Gastroesophageal sphincter (tissue), 4 donors: ENCODE results near the gene RPL35A. TPM values are rescaled to one million over a fixed set of nuclear protein-coding genes. Genes with fewer than 3 reads are reported as not detected.

ENCODE experiments used
- ATAC-seq: fragments of 150-250 bp; one replicate; pipeline ENCODE4 v1.9.1; 2016; ENCODE audit warnings: mild to moderate bottlenecking, moderate library complexity
- H3K27ac ChIP-seq, 4 donors: fragments of 200-600 bp; sonication (generic) in 3 of 4; 1 replicate in 3 of 4; 2 replicates in 1 of 4; pipeline ENCODE4 v1.5.1; 2016 to 2019
- H3K27me3 ChIP-seq: fragments of 200-600 bp; sonication (generic); one replicate; pipeline ENCODE4 v1.5.1; 2019
- H3K36me3 ChIP-seq, 2 donors: fragments of 200-600 bp; sonication (generic); one replicate each; pipeline ENCODE4 v1.5.1; 2019; ENCODE audit warnings: control low read depth in 1 of 2
- H3K4me1 ChIP-seq, 3 donors: fragments of 200-600 bp; sonication (generic); 1 replicate in 2 of 3; 2 replicates in 1 of 3; pipeline ENCODE4 v1.5.1; 2016 to 2019; ENCODE audit warnings: control low read depth in 2 of 3
- H3K4me3 ChIP-seq, 2 donors: fragments of 200-600 bp; sonication (generic); one replicate each; pipeline ENCODE4 v1.5.1; 2019; ENCODE audit warnings: mild to moderate bottlenecking in 1 of 2, moderate library complexity in 1 of 2
- H3K9me3 ChIP-seq, 3 donors: fragments of 200-600 bp; sonication (generic); one replicate each; pipeline ENCODE4 v1.5.1; 2017 to 2019; ENCODE audit warnings: control low read depth in 2 of 3
- CTCF ChIP-seq, 4 experiments: fragments of 200-600 bp in 2 of 4; fragments of 450-650 bp in 2 of 4; sonication (generic) in 1 of 4; IDR thresholded peaks; one replicate each; pipeline ENCODE4 v1.5.1; 2017 to 2019; ENCODE audit warnings: antibody characterized with exemption in 4 of 4, mild to moderate bottlenecking in 2 of 4, moderate library complexity in 2 of 4
- EP300 ChIP-seq: sonication (generic); formaldehyde crosslinking; IDR thresholded peaks from one replicate; pipeline ENCODE4 v1.6.1; 2017; ENCODE audit warnings: antibody characterized with exemption, mild to moderate bottlenecking
- POLR2A ChIP-seq, 2 donors: fragments of 450-650 bp; IDR thresholded peaks; one replicate each; pipeline ENCODE4 v1.6.1; 2017; ENCODE audit warnings: antibody characterized with exemption in 2 of 2, mild to moderate bottlenecking in 2 of 2, moderate library complexity in 1 of 2
- POLR2AphosphoS5 ChIP-seq: sonication (generic); formaldehyde crosslinking; IDR thresholded peaks from one replicate; pipeline ENCODE4 v1.6.1; 2017; ENCODE audit warnings: antibody characterized with exemption
- WGBS, 2 donors: methylation state at CpG; one replicate each; pipeline ENCODE4 v1.1.5; 2018; ENCODE audit warnings: low coverage in 1 of 2; 5-methylcytosine and 5-hydroxymethylcytosine counted together
- total RNA-seq, 4 donors: library from RNA; depleted of rRNA; stranded (reverse); fragments of >200 nt; gene quantifications; one replicate each; pipeline ENCODE4 v1.1.0, GENCODE V29; 2016

The RPL35A gene
- total RNA-seq, 4 donors from 2014 or later = 394 to 1,032 (median 816) TPM

GRCh38 chr3:197950677-197951061, 679 bp downstream of the RPL35A start:
- TF ChIP-seq EP300 (no peak), POLR2AphosphoS5 (no peak), POLR2A (IDR thresholded peaks at IDR 0.05) (no peak), CTCF (IDR thresholded peaks at IDR 0.05) (no peak)
- peaks cover 0 to 46% of the 10 kb centered on the region in 2 donors for H3K36me3 ChIP-seq
- no peak for ATAC-seq
- peaks cover 4 to 48% (median 15%) of the 10 kb centered on the region in 3 donors for H3K4me1 ChIP-seq
- no peaks in the 10 kb centered on the region for H3K9me3 ChIP-seq
- H3K27ac ChIP-seq = peak overlapping the region; percentile 87 to 95 (median 90)
- no peaks in the 10 kb centered on the region for H3K27me3 ChIP-seq
- WGBS, 2 donors = 0 to 2% methylated on average over 9 to 11 of the region's 11 CpGs
- peak overlapping the region; percentile 60 to 90 for H3K4me3 ChIP-seq

- 82 to 85% methylated on average over 4 to 21 of the region's 21 CpGs for WGBS, 2 donors
- no peak for TF ChIP-seq CTCF (IDR thresholded peaks at IDR 0.05)
- no peak for TF ChIP-seq EP300
- TF ChIP-seq POLR2A (IDR thresholded peaks at IDR 0.05) = no peak
- TF ChIP-seq POLR2AphosphoS5 = no peak
- no peak for ATAC-seq
- Histone ChIP-seq H3K27ac (peak overlapping the region in 3 of 4 donors; percentile 22 to 88 (median 87)), H3K36me3 (peaks cover 0 to 55% of the 10 kb centered on the region in 2 donors), H3K27me3 (no peaks in the 10 kb centered on the region), H3K4me1 (peaks cover 4 to 48% (median 15%) of the 10 kb centered on the region in 3 donors), H3K4me3 (peak overlapping the region in 1 of 2 donors; percentile 60), H3K9me3 (no peaks in the 10 kb centered on the region)
These were observed 1.5 kb downstream of the RPL35A start for GRCh38 chr3:197951392-197951990.

- H3K9me3 ChIP-seq = no peaks in the 10 kb centered on the region
- no peak overlapping the region for H3K27ac ChIP-seq
- peaks cover 0 to 61% of the 10 kb centered on the region in 2 donors for H3K36me3 ChIP-seq
- H3K4me3 ChIP-seq = no peak overlapping the region
- peaks cover 4 to 49% (median 15%) of the 10 kb centered on the region in 3 donors for H3K4me1 ChIP-seq
- TF ChIP-seq CTCF (IDR thresholded peaks at IDR 0.05) = no peak
- no peak for TF ChIP-seq POLR2AphosphoS5
- TF ChIP-seq POLR2A (IDR thresholded peaks at IDR 0.05) = no peak
- no peak for TF ChIP-seq EP300
- no peaks in the 10 kb centered on the region for H3K27me3 ChIP-seq
- 87% methylated on average over 8 of the region's 9 CpGs; no CpG with 5 or more reads in 1 of the 2 donors for WGBS, 2 donors
- ATAC-seq = no peak
These were observed 2.5 kb downstream of the RPL35A start for GRCh38 chr3:197952440-197952839.

- peaks cover 4 to 58% (median 15%) of the 10 kb centered on the region in 3 donors for H3K4me1 ChIP-seq
- 60 to 70% methylated on average over 6 of the region's 6 CpGs for WGBS, 2 donors
- ATAC-seq = no peak
- no peak overlapping the region for H3K4me3 ChIP-seq
- no peaks in the 10 kb centered on the region for H3K27me3 ChIP-seq
- peak overlapping the region in 1 of 4 donors; percentile 28 for H3K27ac ChIP-seq
- H3K36me3 ChIP-seq = peaks cover 0 to 61% of the 10 kb centered on the region in 2 donors
- H3K9me3 ChIP-seq = no peaks in the 10 kb centered on the region
- TF ChIP-seq CTCF (IDR thresholded peaks at IDR 0.05) = no peak
- TF ChIP-seq POLR2AphosphoS5 = no peak
- no peak for TF ChIP-seq POLR2A (IDR thresholded peaks at IDR 0.05)
- no peak for TF ChIP-seq EP300
These were observed 3.3 kb downstream of the RPL35A start for GRCh38 chr3:197953325-197953724.

- no peak overlapping the region for H3K4me3 ChIP-seq
- H3K36me3 ChIP-seq = peaks cover 0 to 61% of the 10 kb centered on the region in 2 donors
- H3K27me3 ChIP-seq = no peaks in the 10 kb centered on the region
- WGBS, 2 donors = 28 to 46% methylated on average over 6 to 7 of the region's 7 CpGs
- H3K27ac ChIP-seq = peak overlapping the region in 1 of 4 donors; percentile 28
- H3K4me1 ChIP-seq = peaks cover 4 to 62% (median 15%) of the 10 kb centered on the region in 3 donors
- H3K9me3 ChIP-seq = no peaks in the 10 kb centered on the region
- no peak for ATAC-seq
- TF ChIP-seq CTCF (IDR thresholded peaks at IDR 0.05) (no peak), POLR2A (IDR thresholded peaks at IDR 0.05) (no peak), POLR2AphosphoS5 (no peak), EP300 (no peak)
These were observed 3.9 kb downstream of the RPL35A start for GRCh38 chr3:197953881-197954280.
